Panc1 (cell line): ENCODE measurements around the gene OR12D2. TPM values are rescaled to one million over a fixed set of nuclear protein-coding genes. Genes with fewer than 3 reads are reported as not detected.
A peak's percentile ranks its signal among the peaks of the same experiment; 100 is the strongest.

Experiments used
- ATAC-seq: fragments of 200-7000 bp; cut with Tn5 transposase; 2 replicates; pipeline ENCODE4 v1.9.1; 2020; ENCODE audit warnings: mild to moderate bottlenecking, moderate library complexity
- BruUV-seq: library from RNA; stranded (reverse); fragments of 400-500 nt; replicated peaks from 2 replicates; lab custom pipeline; 2021; lab: Mats Ljungman, UMichigan
- CTCF ChIA-PET: fragments of 300-600 bp; sonication (Branson Sonifier 250); formaldehyde crosslinking; loops from one replicate; lab custom pipeline; 2022; ENCODE audit warnings: antibody characterized with exemption; lab: Charles Lee
- POLR2A ChIA-PET: fragments of 300-600 bp; sonication (Branson Sonifier 250); formaldehyde crosslinking; loops from one replicate; lab custom pipeline; 2022; ENCODE audit warnings: antibody characterized with exemption; lab: Charles Lee
- DNase-seq: peaks from one replicate; pipeline ENCODE4 v3.0.0-alpha.2; 2010; ENCODE audit warnings: low read depth, low spot score
- H3K27ac ChIP-seq: 2 replicates; pipeline ENCODE4 v1.5.1; 2011; ENCODE audit warnings: mild to moderate bottlenecking, low read length, inconsistent platforms
- H3K27me3 ChIP-seq: fragments of 200-500 bp; sonication (Bioruptor generic); 2 replicates; pipeline ENCODE4 v1.6.0; 2014; ENCODE audit warnings: low read length, inconsistent platforms; ENCODE audit not compliant: control insufficient read depth, insufficient read depth
- H3K36me3 ChIP-seq: fragments of 200-500 bp; sonication (Bioruptor generic); 2 replicates; pipeline ENCODE4 v1.5.1; 2014; ENCODE audit warnings: inconsistent platforms, mild to moderate bottlenecking, low read length, moderate library complexity; ENCODE audit not compliant: control insufficient read depth, insufficient read depth
- H3K4me1 ChIP-seq: 2 replicates; pipeline ENCODE4 v1.5.1; 2011; ENCODE audit warnings: inconsistent platforms, mild to moderate bottlenecking, low read length, moderate library complexity; ENCODE audit not compliant: control insufficient read depth, insufficient read depth
- H3K4me3 ChIP-seq, 2 experiments: 2 replicates each; pipeline ENCODE4 v1.5.1; 2011 to 2012; ENCODE audit warnings: low read depth in 2 of 2, low read length in 2 of 2, mild to moderate bottlenecking in 2 of 2, inconsistent platforms in 1 of 2, moderate library complexity in 1 of 2
- H3K9me3 ChIP-seq: fragments of 200-500 bp; sonication (Bioruptor generic); 2 replicates; pipeline ENCODE4 v1.5.1; 2014; ENCODE audit warnings: low read depth, mild to moderate bottlenecking, inconsistent platforms, low read length, moderate library complexity; ENCODE audit not compliant: control insufficient read depth, insufficient read depth
- POLR2AphosphoS5 ChIP-seq: IDR thresholded peaks from 2 replicates; pipeline ENCODE4 v1.6.1; 2012; ENCODE audit warnings: mild to moderate bottlenecking, low read depth, low read length, moderate library complexity
- SIN3A ChIP-seq: IDR thresholded peaks from 2 replicates; pipeline ENCODE4 v1.6.1; 2012; ENCODE audit warnings: low read depth, mild to moderate bottlenecking, low read length, moderate library complexity, borderline replicate concordance; ENCODE audit not compliant: insufficient read depth
- TCF7L2 ChIP-seq: IDR thresholded peaks from 2 replicates; pipeline ENCODE4 v1.6.1; 2011; ENCODE audit warnings: mild to moderate bottlenecking, low read depth, low read length, inconsistent platforms
- in situ Hi-C: cut with HindIII; loops from 2 replicates; pipeline ENCODE4 v1.10.0; 2016; ENCODE audit warnings: low sequenced_read_pairs, low pct_unique_long_range_greater_than_20kb
- intact Hi-C: fragments of 100-400 bp; cut with micrococcal nuclease; formaldehyde crosslinking; loops from one replicate; pipeline ENCODE4 v1.10.0; 2022; ENCODE audit not compliant: unreplicated experiment
- total RNA-seq: library from RNA; stranded (reverse); gene quantifications from one replicate; pipeline ENCODE4 v1.2.1, GENCODE V29; 2021; ENCODE audit not compliant: unreplicated experiment
- TF ChIP-seq, protein P1 (sequence below): fragments of 450-650 bp; IDR thresholded peaks from 2 replicates; pipeline ENCODE4 v1.5.1; 2017; ENCODE audit warnings: mild to moderate bottlenecking
- TF ChIP-seq, protein P2 (sequence below), 2 experiments: IDR thresholded peaks; 2 replicates each; pipeline ENCODE4 v1.6.1; 2011 to 2012; ENCODE audit warnings: low read depth in 2 of 2, control low read depth in 1 of 2, low read length in 1 of 2, mild to moderate bottlenecking in 1 of 2, moderate library complexity in 1 of 2; ENCODE audit not compliant: insufficient read depth in 1 of 2

The OR12D2 gene
- total RNA-seq, 1 experiment from 2014 or later = not detected

DNA sequence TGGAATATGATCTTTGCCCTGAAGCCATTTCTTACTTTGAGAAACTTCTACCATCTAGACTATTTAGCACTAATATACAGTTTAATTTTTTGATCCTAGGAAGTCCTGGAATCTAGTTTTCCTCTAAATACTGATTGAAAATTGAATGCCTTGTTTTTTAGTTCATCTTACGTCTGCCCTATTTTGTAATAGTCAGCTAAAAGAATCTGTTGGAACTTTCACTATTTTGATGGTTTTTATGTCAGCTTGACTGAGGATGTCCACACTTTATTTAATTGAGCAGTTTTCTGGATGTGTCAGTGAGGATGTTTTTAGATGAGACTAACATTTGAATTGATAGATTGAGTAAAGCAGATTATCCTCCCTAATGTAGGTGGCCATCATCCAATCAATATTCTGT lies 8.4 kb downstream of the OR12D2 start:
- Histone ChIP-seq H3K36me3 (no peaks in the 10 kb centered on the region), H3K4me3 (no peak overlapping the region), H3K4me1 (no peaks in the 10 kb centered on the region), H3K27me3 (no peaks in the 10 kb centered on the region; the same call in 1 of the 2 replicates), H3K9me3 (no peaks in the 10 kb centered on the region), H3K27ac (no peak overlapping the region)
- in situ Hi-C loops (no loop called here), intact Hi-C loops (no loop called here)
- BruUV-seq = no TSS peak
- ChIA-PET CTCF (no interaction called here), POLR2A (no interaction called here)
- no peak for DNase-seq
- no peak for TF ChIP-seq SIN3A
- TF ChIP-seq, protein P1, sequence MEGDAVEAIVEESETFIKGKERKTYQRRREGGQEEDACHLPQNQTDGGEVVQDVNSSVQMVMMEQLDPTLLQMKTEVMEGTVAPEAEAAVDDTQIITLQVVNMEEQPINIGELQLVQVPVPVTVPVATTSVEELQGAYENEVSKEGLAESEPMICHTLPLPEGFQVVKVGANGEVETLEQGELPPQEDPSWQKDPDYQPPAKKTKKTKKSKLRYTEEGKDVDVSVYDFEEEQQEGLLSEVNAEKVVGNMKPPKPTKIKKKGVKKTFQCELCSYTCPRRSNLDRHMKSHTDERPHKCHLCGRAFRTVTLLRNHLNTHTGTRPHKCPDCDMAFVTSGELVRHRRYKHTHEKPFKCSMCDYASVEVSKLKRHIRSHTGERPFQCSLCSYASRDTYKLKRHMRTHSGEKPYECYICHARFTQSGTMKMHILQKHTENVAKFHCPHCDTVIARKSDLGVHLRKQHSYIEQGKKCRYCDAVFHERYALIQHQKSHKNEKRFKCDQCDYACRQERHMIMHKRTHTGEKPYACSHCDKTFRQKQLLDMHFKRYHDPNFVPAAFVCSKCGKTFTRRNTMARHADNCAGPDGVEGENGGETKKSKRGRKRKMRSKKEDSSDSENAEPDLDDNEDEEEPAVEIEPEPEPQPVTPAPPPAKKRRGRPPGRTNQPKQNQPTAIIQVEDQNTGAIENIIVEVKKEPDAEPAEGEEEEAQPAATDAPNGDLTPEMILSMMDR = no peak
- TF ChIP-seq POLR2AphosphoS5 = no peak
- no peak for TF ChIP-seq TCF7L2
- TF ChIP-seq, protein P2, sequence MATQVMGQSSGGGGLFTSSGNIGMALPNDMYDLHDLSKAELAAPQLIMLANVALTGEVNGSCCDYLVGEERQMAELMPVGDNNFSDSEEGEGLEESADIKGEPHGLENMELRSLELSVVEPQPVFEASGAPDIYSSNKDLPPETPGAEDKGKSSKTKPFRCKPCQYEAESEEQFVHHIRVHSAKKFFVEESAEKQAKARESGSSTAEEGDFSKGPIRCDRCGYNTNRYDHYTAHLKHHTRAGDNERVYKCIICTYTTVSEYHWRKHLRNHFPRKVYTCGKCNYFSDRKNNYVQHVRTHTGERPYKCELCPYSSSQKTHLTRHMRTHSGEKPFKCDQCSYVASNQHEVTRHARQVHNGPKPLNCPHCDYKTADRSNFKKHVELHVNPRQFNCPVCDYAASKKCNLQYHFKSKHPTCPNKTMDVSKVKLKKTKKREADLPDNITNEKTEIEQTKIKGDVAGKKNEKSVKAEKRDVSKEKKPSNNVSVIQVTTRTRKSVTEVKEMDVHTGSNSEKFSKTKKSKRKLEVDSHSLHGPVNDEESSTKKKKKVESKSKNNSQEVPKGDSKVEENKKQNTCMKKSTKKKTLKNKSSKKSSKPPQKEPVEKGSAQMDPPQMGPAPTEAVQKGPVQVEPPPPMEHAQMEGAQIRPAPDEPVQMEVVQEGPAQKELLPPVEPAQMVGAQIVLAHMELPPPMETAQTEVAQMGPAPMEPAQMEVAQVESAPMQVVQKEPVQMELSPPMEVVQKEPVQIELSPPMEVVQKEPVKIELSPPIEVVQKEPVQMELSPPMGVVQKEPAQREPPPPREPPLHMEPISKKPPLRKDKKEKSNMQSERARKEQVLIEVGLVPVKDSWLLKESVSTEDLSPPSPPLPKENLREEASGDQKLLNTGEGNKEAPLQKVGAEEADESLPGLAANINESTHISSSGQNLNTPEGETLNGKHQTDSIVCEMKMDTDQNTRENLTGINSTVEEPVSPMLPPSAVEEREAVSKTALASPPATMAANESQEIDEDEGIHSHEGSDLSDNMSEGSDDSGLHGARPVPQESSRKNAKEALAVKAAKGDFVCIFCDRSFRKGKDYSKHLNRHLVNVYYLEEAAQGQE (IDR thresholded peaks at IDR 0.05; ENCODE audit: insufficient read depth in 1 of 2, low read depth in 2 of 2, low read length in 1 of 2) = no peak
- ATAC-seq = no peak

DNA sequence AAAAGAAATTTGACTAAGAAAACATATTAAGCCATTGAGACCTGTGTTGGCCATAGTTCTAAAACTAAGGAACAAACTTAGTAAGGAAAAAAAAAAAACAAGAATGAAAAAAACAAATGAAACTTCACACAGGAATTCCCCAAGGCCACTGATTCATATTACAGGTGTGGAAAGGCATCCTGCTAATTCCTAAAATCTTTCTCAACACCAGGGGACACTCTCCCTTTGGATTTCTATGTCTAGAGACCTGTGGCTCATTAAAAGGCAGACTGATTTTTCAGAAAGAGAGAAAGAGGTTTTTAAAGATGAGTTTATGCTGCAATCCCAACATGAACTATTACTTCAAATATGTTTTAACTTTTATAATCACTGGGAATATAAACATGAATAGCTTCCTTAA lies 19.2 kb downstream of the OR12D2 start, which contains the start of gene OR12D1:
OR12D1 (plus strand) TSS at position 341 of the 400 bp plus-strand sequence.
- intact Hi-C loops = no loop called here
- no peak within 1 kb of the TSS for H3K4me3 ChIP-seq
- H3K27ac ChIP-seq = no peak within 1 kb of the TSS
- ATAC-seq = no peak
- in situ Hi-C loops = no loop called here
- ChIA-PET POLR2A (interaction anchor here (0.7 kb wide), 1 partner anchor 37 kb away, joined by 3 read pairs; no protein-coding TSS in a partner anchor), CTCF (no interaction called here)
- H3K4me1 ChIP-seq = no peaks in the 10 kb centered on the region
- H3K36me3 ChIP-seq = no peaks in the 10 kb centered on the region
- TF ChIP-seq, protein P2 (IDR thresholded peaks at IDR 0.05; ENCODE audit: insufficient read depth in 1 of 2, low read depth in 2 of 2, low read length in 1 of 2) = no peak
- TF ChIP-seq POLR2AphosphoS5 (no peak), TCF7L2 (no peak), SIN3A (no peak)
- TF ChIP-seq, protein P1 = peak; percentile 22; the same call in 1 of the 2 replicates
- 0 out of 2 replicates have a peak, but pooled peaks cover 6% of the 10 kb centered on the region for H3K27me3 ChIP-seq
- no TSS peak for BruUV-seq
- no peak for DNase-seq
- no peaks in the 10 kb centered on the region for H3K9me3 ChIP-seq
